HG03103 (cell line): Measurements from ENCODE around the gene LDLRAD3.
"Not testable (repeated sequence)": the region's sequence is repeated elsewhere in the genome, so short reads cannot be mapped to it uniquely, and the experiment has no call there.

Source experiments
- ATAC-seq: cut with Tn5 transposase; IDR thresholded peaks from one replicate; pipeline ENCODE4 v1.9.1; 2021; ENCODE audit warnings: low read depth; ENCODE audit not compliant: unreplicated experiment

The LDLRAD3 gene

GRCh38 chr11:36186340-36187175 is 242.7 kb downstream of the LDLRAD3 start:
- ATAC-seq: no peak

DNA sequence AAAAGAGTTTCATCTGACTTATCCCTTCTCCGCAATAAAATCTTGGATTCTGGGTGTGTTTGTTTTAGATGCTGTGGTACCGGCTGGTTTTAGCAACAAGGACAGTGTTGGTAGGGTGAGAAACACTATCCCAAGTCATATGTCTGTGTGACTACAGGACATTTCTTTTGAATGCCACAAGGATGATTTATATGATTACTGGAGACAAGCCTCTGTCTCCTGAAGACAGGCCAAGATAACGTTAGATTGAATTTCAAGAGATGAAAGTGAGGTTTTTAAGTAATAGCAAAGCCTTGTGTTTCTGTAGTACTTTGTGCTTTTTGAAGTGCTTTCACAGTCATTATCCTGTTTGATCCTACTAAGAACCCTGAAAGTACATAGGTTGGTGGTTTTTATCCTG is 243.8 kb downstream of the LDLRAD3 start:
- no peak for ATAC-seq

DNA sequence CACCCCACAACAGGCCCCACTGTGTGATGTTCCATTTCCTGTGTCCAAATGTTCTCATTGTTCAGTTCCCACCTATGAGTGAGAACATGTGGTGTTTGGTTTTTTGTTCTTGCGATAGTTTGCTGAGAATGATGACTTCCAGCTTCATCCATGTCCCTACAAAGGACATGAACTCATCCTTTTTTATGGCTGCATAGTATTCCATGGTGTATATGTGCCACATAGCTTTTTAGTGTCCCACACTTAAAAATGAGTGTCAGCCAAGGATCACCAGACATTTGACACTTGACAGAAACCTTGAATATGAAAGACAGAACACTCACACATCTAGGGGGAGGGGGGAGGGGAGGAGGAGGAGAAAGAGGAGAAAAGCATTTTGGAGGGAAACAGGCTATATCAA is 245.9 kb downstream of the LDLRAD3 start:
- not testable (repeated sequence) for ATAC-seq

- no peak for ATAC-seq
These were observed 248.1 kb downstream of the LDLRAD3 start for GRCh38 chr11:36191941-36192340.

- ATAC-seq: no peak
These were observed 248.8 kb downstream of the LDLRAD3 start for GRCh38 chr11:36192425-36193289.

DNA sequence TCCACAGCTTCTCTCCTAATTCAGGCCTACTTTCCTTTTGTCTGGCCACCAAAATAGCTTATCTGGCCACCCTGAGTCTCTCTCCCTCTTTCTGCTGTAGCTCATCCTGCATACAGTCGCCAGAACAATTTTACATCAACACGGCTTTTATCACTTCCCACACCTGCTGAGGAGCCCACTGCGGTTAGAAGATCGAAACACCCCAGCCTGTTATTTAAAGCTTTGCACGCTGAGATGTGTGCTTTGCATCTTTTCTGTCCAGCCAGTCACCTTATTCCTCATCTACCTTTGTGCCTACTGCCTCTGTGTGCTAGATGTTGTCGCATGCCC is 249.4 kb downstream of the LDLRAD3 start:
- no peak for ATAC-seq

DNA sequence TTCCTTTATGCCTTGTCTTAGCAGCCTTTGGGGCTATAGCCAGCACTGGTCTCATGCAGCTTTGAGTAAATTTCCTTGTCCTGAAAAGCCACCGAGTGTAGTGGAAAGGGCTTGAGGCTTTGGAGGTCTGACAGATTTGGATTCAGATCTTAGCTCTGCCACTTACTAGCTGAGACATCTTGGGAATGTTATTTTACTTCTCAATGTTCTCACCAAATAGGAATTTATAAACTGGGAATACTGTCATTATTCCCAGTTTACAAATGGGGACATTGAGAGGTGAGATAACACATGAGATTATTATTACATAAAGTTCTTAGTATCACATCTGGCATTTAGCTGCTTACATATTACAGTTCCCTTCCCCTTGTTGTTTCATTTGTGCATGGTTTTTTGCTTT is 249.9 kb downstream of the LDLRAD3 start:
- ATAC-seq: no peak

- ATAC-seq: no peak
These were observed 251.9 kb downstream of the LDLRAD3 start for GRCh38 chr11:36195496-36196354.

DNA sequence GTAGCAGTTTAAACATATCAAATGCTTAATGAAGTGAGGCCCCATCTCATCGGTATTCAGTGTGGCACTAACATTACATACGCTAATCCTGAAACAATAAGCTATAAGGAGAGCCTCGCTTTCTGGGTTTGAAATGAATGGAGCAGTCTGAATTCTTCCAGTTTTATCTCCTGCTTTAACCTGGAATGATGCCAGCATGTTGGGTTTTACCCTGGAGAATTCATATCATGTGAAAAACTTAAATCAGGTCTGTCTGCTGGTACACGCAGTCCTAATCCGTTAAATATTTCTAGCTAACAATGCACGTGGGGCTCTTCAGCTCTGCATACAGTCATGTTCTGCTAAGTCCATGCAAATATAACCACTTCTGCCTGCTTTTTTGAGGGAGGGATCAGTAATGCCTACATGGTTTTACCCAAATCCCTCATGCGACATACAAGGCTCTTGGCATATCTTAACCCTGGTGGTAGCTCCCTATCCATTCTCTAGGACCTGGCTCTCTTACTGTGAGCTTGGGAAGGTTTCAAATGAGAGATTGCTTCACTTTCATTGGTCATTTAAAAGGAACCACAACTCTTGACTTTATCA is 252.6 kb downstream of the LDLRAD3 start:
- no peak for ATAC-seq

DNA sequence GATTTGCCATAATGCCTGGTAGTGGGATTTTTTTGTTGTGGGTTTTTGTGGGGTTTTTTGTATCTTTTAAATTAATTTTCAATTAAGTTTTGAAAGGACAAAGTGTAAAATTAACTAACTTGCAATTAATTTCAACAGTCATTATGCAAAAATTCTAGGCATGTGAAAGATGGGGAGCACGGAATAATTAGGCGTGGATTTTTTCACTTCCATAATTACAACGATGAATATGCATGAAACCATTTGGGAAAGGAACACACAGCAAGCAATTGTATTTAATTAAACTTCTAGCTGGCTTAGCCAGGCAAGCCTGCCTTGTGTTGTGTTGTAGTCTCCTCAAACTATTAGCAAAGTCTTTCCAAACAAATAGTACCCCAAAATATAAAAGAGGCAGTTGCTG is 257.5 kb downstream of the LDLRAD3 start:
- ATAC-seq: no peak

- no peak for ATAC-seq
These were observed 261.7 kb downstream of the LDLRAD3 start for GRCh38 chr11:36205536-36205935.

DNA sequence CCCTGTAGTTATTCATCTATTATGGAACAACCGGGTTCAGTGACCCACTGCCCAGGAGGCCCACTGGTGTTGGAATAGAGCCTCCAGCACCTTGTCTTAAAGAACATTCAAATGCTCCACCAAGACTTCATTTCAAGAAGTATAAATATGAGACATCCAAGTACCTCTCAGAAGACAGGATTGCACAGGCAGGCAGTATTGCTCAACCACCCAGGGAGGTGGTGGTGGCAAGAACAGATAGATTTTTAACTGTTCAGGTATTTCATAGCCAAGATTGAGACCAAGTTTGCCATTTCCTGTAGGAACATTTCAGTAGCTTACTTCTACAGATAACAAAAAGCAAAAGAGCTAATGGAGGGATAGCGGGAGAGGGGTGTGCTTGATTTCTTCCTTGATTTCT is 266.7 kb downstream of the LDLRAD3 start:
- ATAC-seq: no peak

GRCh38 chr11:36211761-36212430 is 268.0 kb downstream of the LDLRAD3 start:
- ATAC-seq: no peak

- no peak for ATAC-seq
These were observed 268.9 kb downstream of the LDLRAD3 start for GRCh38 chr11:36212564-36213392.

- ATAC-seq: no peak
These were observed 269.6 kb downstream of the LDLRAD3 start for GRCh38 chr11:36213393-36213840.

DNA sequence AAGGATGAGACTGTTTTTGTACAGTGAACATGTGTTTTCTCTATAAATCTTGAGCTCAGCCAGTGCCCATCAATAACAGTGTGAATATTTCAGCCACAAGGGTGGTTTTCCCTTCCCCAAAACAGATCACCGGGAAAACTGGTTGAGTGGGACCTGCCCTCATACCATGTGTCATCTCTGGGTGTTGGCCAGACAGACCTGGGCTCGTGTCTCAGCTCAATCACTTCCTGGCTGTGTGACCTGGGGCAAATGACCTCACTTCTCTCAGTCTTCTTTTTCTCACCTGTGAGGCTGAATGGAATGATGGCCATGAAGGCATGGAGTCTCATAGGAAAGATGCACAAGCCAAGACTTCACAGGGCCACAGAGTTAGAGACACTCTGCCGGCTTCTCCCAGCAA is 270.6 kb downstream of the LDLRAD3 start:
- no peak for ATAC-seq

DNA sequence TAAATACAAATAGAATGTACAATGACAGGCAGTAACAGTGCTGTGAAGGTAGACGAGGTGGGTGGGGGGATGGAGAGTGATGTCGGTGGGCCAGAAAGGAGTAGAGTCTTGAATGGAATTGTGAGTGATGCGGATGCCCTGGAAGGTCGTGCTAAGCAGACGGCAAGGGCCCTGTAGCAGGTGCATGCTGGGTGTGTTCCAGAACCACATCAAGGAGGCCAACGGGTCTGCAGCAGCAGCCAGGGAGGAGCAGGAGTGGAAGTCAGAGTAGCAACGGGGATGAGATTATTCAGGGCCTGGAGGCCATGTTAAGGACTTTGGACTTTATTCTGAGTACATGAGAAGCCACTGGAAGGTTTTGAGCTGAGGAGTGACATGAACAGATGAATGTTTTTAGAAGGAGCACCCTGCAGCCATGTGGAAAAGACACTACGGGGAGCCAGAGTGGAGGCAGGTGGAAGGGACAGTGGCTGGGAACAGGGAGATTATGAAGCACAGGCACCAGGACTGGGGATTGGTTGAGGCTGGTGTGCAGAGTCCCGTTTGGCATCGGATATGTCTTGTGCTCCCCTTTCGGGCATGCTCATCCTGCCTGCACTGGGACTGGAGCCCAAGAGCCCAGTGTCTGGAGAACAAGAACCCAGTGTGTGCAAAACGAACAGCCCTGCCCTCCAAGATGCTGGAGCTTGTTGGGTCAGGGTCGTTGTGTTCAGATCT is 271.3 kb downstream of the LDLRAD3 start:
- no peak for ATAC-seq

- no peak for ATAC-seq
These were observed 271.8 kb downstream of the LDLRAD3 start for GRCh38 chr11:36215693-36216060.
